Measurements from ENCODE around the gene SLX4.

SLX4 gene

DNA sequence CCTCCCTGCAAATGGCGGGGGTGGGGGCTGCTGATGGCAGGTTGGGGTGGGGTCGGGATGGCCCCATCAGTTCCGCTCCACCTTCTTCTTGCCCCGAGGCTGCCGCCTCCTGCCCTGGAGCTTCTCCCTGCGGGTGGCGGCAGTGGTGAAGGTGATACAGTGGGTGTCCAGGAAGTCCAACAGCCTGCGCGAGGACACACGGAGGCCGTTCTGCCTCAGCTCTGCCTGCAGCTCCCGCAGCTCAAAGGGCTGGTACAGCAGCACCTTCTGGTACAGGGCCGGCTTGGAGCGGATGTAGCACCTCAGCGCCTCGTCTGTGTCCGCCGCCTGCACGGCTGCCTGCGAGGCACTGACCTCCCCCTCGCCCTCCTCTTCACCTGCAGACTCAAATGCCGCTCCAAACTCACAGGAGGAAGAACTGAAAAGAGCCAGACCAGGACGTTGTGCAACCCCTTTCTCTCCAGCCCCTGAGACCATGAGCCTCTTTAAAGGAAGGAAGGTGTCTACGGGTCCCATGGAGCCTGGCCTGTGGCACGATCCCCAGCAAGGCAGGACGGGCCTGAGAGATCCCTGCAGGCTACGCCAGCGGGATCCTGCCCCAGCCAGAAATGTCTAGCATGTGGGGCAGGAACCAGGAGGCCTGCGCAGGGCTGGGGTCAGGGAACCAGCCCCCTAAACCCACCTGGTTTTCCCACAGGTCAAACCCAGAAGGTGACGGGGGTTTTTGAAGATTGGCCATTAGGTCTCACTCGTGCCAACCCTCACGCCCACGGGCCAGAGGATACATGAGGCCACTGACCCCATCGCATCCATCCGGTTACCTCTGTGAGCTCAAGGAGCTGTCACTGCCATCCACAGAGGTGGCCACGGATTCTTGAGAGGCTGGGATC is 28.9 kb downstream of the SLX4 start:
- no peak for DNase-seq (ENCODE audit: low spot score)

DNA sequence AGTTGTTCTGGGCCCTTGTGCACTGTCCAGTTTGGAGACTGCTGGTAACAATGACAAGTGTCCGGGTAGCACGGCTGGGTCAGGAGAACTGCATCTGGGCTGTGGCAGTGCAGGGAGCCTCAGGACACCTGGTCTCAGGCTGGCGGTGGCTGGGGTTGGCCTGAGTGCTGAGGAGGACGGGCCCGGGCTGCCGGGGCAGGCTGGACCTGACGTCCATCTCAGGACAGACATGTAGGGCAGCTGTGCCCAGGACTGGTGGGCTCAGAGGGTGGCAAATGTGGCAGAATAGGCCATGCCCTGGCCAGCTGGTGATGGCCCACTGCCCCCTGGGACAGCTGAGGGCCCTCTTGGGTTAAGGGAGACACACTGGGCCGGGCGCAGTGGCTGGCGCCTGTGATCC is 30.0 kb downstream of the SLX4 start:
- no peak for DNase-seq (ENCODE audit: low spot score)

DNA sequence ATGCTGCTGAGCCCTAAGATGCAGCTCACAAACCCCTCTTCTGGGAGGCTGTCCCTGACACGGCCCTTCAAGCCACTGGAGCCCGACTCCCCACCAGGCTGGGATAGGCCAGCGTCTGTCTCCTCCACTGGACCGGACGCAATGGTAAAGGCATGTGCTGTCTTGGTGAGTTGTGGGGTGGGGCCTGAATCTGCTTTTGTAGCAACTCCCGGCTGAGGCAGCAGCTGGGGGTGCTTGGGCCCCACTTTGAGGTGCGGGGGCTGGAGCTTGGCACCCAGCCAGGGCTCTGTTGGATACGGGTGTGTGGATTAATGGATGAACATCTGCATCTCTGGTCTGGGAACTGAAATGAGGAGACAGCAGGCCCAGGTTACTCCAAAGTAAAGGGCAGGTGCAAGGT is 30.7 kb downstream of the SLX4 start:
- DNase-seq (ENCODE audit: low spot score) = no peak

DNA sequence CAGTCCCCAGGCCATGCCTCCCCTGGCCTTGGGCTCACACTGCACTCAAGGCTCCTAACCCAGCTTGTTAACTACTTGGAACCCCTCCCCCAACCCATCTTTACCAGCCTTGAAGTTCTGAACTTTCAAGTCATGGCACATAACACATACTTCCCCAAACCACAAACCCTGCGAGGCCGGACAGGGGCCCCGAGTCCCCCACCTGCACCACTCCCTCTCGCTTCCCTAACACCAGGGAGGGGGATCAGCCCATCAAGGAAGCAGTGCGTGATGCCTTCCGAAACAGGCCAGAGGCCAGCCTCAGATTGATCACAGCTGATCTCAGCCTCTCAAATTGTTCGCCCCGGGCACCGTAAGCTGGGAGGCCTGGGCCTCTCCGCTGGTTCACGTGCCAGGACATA is 31.2 kb downstream of the SLX4 start:
- no peak for DNase-seq (ENCODE audit: low spot score)

GRCh38 chr16:3579776-3580175 is 31.6 kb downstream of the SLX4 start:
- DNase-seq (ENCODE audit: low spot score) = no peak

DNA sequence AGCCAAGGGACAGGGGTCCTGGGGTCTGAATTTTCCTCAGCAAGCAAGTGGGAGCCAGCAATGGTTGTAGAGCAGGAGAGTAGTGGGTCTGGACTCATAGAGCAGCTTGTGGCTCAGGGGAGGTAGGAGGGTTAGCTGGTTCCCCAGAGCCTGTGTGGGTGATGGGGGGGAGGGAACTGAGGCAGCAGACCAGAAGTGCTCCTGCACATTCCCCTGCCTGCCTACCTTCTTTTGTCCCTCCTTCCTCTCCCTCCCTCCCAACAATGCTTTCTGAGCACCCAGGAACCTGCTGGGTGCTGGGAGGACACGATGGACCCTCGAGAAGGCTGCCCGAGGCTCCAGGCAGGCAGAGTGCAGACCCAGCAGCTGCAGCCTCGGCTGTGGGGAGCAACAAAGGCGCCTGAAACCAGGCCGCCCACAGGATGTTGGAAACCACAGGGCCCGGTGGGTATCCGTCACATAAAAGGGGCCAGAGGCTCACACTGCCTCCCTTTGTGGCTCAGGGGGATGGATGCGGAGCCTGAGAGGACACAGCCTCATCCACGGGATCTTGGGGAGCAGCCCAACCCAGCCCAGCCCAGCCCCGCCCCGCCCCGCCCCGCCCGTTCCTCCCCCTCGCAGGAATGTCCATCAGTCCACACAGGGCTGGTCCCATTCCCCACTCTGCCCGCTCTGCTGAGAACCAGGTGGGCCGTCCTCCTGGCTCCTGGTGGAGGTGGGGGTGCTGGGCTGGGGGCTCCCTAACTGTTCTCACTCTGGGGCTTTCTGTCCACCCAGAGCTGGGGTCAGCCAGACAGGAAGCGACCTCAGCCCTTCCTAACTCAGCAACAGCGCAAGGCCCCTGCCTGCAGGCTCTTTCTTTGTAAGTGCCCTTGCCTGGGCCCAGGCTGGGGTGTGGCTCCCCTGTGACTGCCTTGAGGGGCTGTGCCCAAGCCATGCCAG is 32.5 kb downstream of the SLX4 start:
- no peak for DNase-seq (ENCODE audit: low spot score)

- no peak for DNase-seq (ENCODE audit: low spot score)
Measured at GRCh38 chr16:3578121-3578520, 33.3 kb downstream of the SLX4 start.

DNA sequence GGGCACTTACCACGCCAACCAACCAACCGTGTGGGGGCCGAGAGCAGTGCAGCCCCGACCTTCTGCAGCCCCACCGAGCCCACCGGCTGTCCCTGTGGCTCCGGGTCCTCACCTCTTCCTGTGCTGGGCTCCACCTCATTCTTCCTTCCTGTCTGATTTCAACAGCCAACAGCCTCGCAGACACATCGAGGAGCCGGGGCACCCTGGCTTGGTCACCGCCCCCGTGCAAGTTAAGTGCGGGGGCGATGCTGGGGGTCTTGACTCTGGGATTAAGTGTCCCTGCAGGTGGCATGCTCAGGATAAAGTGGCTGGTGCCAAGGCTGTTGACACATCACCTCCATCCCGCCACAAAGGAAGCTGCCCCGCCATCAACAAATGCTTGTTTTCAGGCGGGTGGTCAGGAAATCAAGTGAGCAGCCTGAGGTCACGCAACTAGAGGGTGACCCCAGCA is 34.1 kb downstream of the SLX4 start, which contains the start of gene NLRC3:
Gene NLRC3, minus strand, starts transcription at position 102 of the 451 bp plus-strand sequence. CDS start 12,367 bp downstream, outside the sequence.
- DNase-seq (ENCODE audit: low spot score) = no peak

DNA sequence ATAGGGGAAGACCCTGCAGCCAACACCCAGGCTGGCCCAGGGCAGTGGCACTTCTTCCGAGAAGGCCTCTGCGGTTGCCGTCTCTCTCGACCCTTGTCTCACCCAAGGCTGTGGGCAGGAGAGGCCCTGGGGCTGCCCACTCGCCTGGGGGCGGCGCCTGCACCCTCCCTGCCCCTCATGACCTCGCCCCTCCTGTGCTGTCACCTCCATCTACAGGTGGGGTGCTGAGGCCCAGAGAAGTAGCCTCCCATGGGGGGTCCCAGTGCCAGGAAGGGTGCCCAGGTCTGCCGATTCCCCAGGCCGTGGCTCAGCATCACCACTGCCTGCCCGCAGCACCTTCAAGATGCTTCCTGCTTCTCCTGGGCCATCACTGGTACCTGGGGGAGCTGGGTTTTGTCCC is 35.2 kb downstream of the SLX4 start:
- no peak for DNase-seq (ENCODE audit: low spot score)

DNA sequence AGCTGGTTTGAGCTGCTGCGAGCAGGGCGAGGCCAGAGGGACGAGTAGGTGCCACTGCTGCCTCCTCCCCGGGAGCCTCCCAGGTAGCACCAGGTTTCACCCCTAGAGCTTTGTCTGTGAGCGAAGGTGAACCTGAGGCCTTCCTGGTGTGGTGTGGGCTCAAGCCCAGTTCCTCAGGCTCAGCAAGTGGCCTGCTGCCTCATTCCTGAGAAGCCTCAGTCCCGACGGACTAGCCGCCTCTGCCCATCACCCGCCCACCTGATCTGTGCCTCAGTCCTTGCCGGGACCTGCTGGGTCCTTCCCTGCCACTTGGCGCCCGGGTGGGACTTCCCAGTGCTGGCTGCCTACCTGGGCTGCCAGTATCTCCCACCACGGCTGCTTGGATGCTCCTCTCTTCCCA is 35.9 kb downstream of the SLX4 start:
- DNase-seq (ENCODE audit: low spot score) = no peak

GRCh38 chr16:3574195-3574594 is 37.2 kb downstream of the SLX4 start:
- no peak for DNase-seq (ENCODE audit: low spot score)

DNA sequence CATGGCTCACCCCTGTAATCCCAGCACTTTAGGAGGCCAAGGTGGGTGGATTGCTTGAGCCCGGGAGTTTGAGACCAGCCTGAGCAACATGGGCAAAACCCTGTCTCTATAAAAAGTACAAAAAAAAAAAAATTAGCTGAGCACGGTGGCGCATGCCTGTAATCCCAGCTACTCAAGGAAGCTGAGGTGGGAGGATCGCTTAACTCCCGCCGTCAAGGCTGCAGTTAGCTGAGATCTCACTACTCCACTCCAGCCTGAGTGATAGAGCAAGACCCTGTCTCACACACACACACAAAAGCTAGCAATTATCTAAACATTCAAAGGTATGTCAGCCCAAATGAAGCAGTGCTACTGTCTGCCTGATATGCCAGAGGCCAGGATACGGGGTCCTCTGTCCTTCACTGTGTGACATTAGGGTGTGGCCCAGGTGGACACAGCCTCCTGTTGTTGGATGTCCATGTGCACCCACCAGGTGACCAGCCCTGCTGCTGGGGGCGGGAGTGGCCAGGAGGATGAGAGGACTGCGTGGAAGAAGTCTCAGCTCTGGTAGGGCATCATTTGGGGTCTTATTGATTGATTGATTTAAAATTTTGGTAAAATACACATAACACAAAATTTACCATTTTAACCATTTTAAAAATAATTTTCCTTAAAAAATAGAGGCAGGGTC is 38.1 kb downstream of the SLX4 start:
- DNase-seq (ENCODE audit: low spot score) = no peak

DNA sequence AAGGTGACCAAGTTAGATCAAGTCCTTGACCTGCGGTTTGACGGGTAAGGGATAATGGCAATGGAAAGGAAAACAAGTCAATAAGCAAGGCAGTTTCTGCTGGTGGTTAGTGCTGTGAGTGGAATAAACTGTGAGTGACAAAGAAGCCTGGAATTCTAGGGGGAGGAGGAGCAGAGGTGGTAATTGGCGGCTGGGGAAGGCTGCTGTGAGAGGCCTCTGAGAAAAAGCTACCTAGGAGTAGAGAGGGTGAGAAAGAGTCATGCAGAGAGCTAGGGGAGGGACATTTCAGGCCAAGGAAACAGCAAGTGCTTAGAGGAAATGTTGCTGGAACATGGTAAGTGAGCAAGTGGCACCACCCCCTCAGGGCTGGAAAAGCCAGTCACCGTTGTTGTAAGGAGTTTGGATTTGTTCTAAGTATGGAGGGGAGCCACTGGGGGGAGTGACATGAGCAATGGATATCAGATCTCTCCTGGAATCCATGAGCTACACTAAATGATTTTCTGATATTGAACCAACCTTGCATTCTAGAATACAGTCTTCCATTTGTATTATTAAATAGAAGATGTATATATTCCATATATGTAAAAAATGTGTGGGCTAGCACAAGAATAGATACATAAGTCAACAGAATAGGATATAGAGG is 40.9 kb downstream of the SLX4 start:
- peak; percentile 9 for DNase-seq (ENCODE audit: low spot score)

DNA sequence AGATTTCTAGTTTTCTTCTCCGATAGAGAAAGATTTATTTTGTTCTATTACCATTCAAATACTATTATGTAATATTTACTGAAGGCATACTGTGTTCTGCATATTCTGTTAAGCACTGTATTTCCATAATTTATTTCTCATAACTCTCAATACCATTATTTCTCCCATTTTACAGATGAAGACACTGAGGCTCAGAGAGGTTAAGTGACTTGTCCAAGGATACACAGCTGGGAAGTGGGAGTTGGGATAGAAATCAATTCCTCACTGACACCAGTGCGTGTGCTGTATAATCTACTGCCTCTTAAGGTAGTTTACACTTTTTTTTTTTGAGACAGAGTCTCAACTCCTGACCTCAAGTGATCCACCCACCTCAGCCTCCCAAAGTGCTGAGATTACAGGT is 41.6 kb downstream of the SLX4 start:
- DNase-seq (ENCODE audit: low spot score) = no peak

DNA sequence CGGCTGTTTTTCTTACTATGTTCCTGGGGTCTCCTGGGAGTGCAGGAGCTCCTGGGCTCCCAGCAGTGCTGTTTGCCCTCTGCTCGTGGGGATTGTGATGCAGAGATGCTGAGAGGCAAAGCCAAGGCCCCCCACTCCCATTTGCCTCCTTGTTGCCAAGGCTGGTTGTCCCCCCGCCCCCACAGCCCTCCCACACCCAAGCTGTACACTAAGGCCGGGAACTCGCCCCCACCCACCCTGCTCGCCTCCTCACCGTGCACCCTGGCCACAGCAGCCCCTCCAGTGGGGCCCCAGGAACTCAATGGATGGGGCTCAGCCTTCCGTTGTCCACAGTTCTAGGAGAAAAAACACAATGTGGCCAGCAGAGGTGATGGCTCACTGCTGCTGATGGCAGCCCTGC is 44.4 kb downstream of the SLX4 start:
- DNase-seq (ENCODE audit: low spot score) = no peak

- no peak for DNase-seq (ENCODE audit: low spot score)
Measured at GRCh38 chr16:3564889-3565141, 46.6 kb downstream of the SLX4 start.

DNA sequence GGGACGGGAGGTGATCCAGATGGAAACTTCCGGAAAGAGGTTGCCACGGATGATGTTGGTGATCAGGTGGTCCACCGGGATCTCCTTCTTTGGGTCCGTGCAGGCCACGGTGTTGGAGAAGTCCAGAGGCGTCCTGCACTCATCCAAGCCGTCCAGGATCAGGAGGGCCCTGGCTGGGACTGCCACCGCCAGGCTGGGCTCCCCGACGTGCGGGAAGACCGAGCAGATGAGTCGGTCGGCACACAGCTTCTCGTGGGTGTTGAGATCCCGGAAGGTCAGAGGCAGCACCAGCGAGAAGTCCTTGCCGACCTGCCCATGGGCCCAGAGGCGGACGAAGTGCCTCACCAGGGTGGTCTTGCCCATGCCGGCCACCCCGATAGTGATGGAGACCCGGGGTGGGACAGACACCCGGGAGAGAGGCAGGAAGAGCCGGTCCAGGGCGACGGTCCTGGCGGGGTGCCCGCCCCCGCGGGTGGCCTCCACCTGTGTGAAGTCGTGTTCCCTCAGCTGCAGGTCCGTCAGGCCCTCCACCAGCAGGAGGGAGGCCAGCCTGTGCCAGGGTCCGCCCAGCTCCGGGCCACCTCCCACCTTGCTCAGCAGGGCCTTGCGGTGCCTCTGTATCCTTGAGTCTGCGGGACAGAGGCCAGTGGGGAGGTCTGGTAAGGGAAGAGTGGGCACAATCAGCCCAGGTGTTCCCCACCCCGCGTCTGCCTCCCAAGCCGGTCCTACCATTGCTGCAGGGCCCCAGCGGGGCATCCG is 47.1 kb downstream of the SLX4 start:
- DNase-seq (ENCODE audit: low spot score) = no peak

DNA sequence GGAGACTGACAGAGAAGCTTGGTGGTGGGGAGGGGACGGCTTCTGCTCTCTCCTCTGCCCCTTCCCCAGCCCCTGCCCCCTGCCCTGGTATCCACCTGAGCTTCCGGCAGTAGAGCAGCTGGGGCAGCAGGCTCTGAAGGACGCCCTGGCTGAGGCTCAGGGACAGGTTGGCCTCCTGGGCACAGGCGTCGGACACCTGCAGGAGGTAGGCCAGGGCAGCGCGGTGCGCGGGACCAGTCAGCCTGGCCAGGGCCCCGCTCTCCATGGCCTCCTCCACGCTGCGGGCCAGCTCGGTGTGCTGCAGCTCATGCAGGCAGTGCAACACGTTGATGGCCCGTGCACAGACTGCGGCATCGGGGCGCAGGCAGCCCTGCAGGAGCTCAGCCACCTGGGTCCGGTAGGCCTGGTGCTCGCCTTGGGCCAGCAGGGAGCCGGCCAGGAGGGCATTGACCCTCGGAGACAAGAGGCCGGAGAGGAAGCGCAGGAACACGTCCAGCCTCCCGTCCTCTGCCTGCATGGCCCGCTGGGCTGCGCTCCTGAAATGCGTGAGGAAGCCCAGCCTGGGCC is 48.4 kb downstream of the SLX4 start:
- DNase-seq (ENCODE audit: low spot score) = no peak

- DNase-seq (ENCODE audit: low spot score) = no peak
Measured at GRCh38 chr16:3561626-3562025, 49.8 kb downstream of the SLX4 start.

- no peak for DNase-seq (ENCODE audit: low spot score)
Measured at GRCh38 chr16:3554351-3554928, 57.0 kb downstream of the SLX4 start.
